HUES48 (cell line): ENCODE results near the gene RHOF.
A peak's percentile ranks its signal among the peaks of the same experiment; 100 is the strongest.
"Not testable (repeated sequence)": the region's sequence is repeated elsewhere in the genome, so short reads cannot be mapped to it uniquely, and the experiment has no call there.

Source experiments
- H3K27ac ChIP-seq: one replicate; pipeline ENCODE4 v1.7.0; 2013; ENCODE audit warnings: low read depth, low read length, inconsistent platforms
- H3K27me3 ChIP-seq: 2 replicates; pipeline ENCODE4 v1.6.1; 2013; ENCODE audit warnings: mild to moderate bottlenecking, low read length; ENCODE audit not compliant: control insufficient read depth, insufficient read depth
- H3K36me3 ChIP-seq: 2 replicates; pipeline ENCODE4 v1.6.1; 2013; ENCODE audit warnings: low read length; ENCODE audit not compliant: control insufficient read depth, insufficient read depth
- H3K4me1 ChIP-seq: 2 replicates; pipeline ENCODE4 v1.6.1; 2013; ENCODE audit warnings: mild to moderate bottlenecking, low read length; ENCODE audit not compliant: control insufficient read depth, insufficient read depth
- H3K4me3 ChIP-seq: 2 replicates; pipeline ENCODE4 v1.5.1; 2013; ENCODE audit warnings: mild to moderate bottlenecking, low read depth, low read length
- H3K9ac ChIP-seq: 2 replicates; pipeline ENCODE4 v1.6.1; 2013; ENCODE audit warnings: mild to moderate bottlenecking, low read depth, low read length, moderate library complexity
- H3K9me3 ChIP-seq: 2 replicates; pipeline ENCODE4 v1.6.1; 2013; ENCODE audit warnings: low read length; ENCODE audit not compliant: control insufficient read depth, insufficient read depth

Gene RHOF

GRCh38 chr12:121766290-121767039 is 27.0 kb downstream of the RHOF start:
- Histone ChIP-seq H3K27ac (peak overlapping the region; percentile 56), H3K9me3 (no peaks in the 10 kb centered on the region), H3K4me1 (0 out of 2 replicates have a peak, but pooled peaks cover 3% of the 10 kb centered on the region), H3K27me3 (no peaks in the 10 kb centered on the region), H3K36me3 (peaks cover 28% of the 10 kb centered on the region), H3K4me3 (no peak overlapping the region), H3K9ac (no peak overlapping the region)

GRCh38 chr12:121765573-121765972 is 27.9 kb downstream of the RHOF start:
- Histone ChIP-seq H3K27ac (peak overlapping the region; percentile 80), H3K36me3 (peaks cover 28% of the 10 kb centered on the region), H3K27me3 (no peaks in the 10 kb centered on the region), H3K9me3 (no peaks in the 10 kb centered on the region), H3K4me1 (0 out of 2 replicates have a peak, but pooled peaks cover 3% of the 10 kb centered on the region), H3K9ac (no peak overlapping the region), H3K4me3 (no peak overlapping the region)

GRCh38 chr12:121764808-121765207 is 28.7 kb downstream of the RHOF start:
- Histone ChIP-seq H3K4me1 (0 out of 2 replicates have a peak, but pooled peaks cover 3% of the 10 kb centered on the region), H3K27ac (no peak overlapping the region)

GRCh38 chr12:121762269-121762668 is 31.2 kb downstream of the RHOF start:
- Histone ChIP-seq H3K9me3 (no peaks in the 10 kb centered on the region), H3K27me3 (no peaks in the 10 kb centered on the region), H3K4me1 (0 out of 2 replicates have a peak, but pooled peaks cover 3% of the 10 kb centered on the region), H3K36me3 (peaks cover 24% of the 10 kb centered on the region; the same call in 1 of the 2 replicates), H3K27ac (no peak overlapping the region), H3K9ac (no peak overlapping the region), H3K4me3 (no peak overlapping the region)

More at GRCh38 chr12:121764808-121765207, 28.7 kb downstream of the RHOF start:
- no peak overlapping the region for H3K4me3 ChIP-seq
- no peaks in the 10 kb centered on the region for H3K27me3 ChIP-seq
- peaks cover 28% of the 10 kb centered on the region for H3K36me3 ChIP-seq
- no peaks in the 10 kb centered on the region for H3K9me3 ChIP-seq
- no peak overlapping the region for H3K9ac ChIP-seq

- not testable (repeated sequence) for H3K4me3 ChIP-seq, H3K27me3 ChIP-seq, H3K4me1 ChIP-seq, H3K27ac ChIP-seq, H3K9ac ChIP-seq, H3K9me3 ChIP-seq, H3K36me3 ChIP-seq
Observed at GRCh38 chr12:121758536-121758935, 35.0 kb downstream of the RHOF start.

- no peaks in the 10 kb centered on the region for H3K9me3 ChIP-seq
- no peak overlapping the region for H3K27ac ChIP-seq
- no peaks in the 10 kb centered on the region for H3K4me1 ChIP-seq
- no peaks in the 10 kb centered on the region for H3K27me3 ChIP-seq
- peaks cover 18% of the 10 kb centered on the region for H3K36me3 ChIP-seq
- no peak overlapping the region for H3K4me3 ChIP-seq
- H3K9ac ChIP-seq: no peak overlapping the region
Observed at GRCh38 chr12:121755591-121755990, 37.9 kb downstream of the RHOF start.

GRCh38 chr12:121754836-121755235 is 38.7 kb downstream of the RHOF start:
- Histone ChIP-seq H3K4me1 (no peaks in the 10 kb centered on the region), H3K27ac (no peak overlapping the region), H3K9me3 (no peaks in the 10 kb centered on the region), H3K4me3 (no peak overlapping the region), H3K36me3 (peaks cover 24% of the 10 kb centered on the region), H3K27me3 (no peaks in the 10 kb centered on the region), H3K9ac (no peak overlapping the region)

GRCh38 chr12:121753844-121754264 is 39.6 kb downstream of the RHOF start:
- Histone ChIP-seq H3K36me3 (peaks cover 33% of the 10 kb centered on the region), H3K27me3 (no peaks in the 10 kb centered on the region), H3K27ac (no peak overlapping the region), H3K4me3 (no peak overlapping the region), H3K9me3 (no peaks in the 10 kb centered on the region), H3K4me1 (no peaks in the 10 kb centered on the region), H3K9ac (no peak overlapping the region)

GRCh38 chr12:121751749-121752351 is 41.6 kb downstream of the RHOF start:
- no peaks in the 10 kb centered on the region for H3K4me1 ChIP-seq
- no peaks in the 10 kb centered on the region for H3K27me3 ChIP-seq
- no peaks in the 10 kb centered on the region for H3K9me3 ChIP-seq
- H3K27ac ChIP-seq: no peak overlapping the region
- H3K36me3 ChIP-seq: peaks cover 40% of the 10 kb centered on the region
- no peak overlapping the region for H3K4me3 ChIP-seq
- no peak overlapping the region for H3K9ac ChIP-seq

- no peaks in the 10 kb centered on the region for H3K9me3 ChIP-seq
- H3K36me3 ChIP-seq: peaks cover 39% of the 10 kb centered on the region
- H3K4me1 ChIP-seq: no peaks in the 10 kb centered on the region
- H3K4me3 ChIP-seq: no peak overlapping the region
- no peak overlapping the region for H3K9ac ChIP-seq
- no peak overlapping the region for H3K27ac ChIP-seq
- no peaks in the 10 kb centered on the region for H3K27me3 ChIP-seq
Observed at GRCh38 chr12:121751034-121751433, 42.5 kb downstream of the RHOF start.

GRCh38 chr12:121750507-121750955 is 43.0 kb downstream of the RHOF start:
- no peak overlapping the region for H3K9ac ChIP-seq
- H3K27me3 ChIP-seq: no peaks in the 10 kb centered on the region
- peaks cover 39% of the 10 kb centered on the region for H3K36me3 ChIP-seq
- no peak overlapping the region for H3K4me3 ChIP-seq
- H3K27ac ChIP-seq: no peak overlapping the region
- H3K9me3 ChIP-seq: no peaks in the 10 kb centered on the region
- no peaks in the 10 kb centered on the region for H3K4me1 ChIP-seq
